RPMI8226 (cell line): ENCODE results near the gene GRP.

Source experiments
- DNase-seq: peaks from one replicate; pipeline ENCODE4 v3.0.0-alpha.2; 2015

Gene GRP

DNA sequence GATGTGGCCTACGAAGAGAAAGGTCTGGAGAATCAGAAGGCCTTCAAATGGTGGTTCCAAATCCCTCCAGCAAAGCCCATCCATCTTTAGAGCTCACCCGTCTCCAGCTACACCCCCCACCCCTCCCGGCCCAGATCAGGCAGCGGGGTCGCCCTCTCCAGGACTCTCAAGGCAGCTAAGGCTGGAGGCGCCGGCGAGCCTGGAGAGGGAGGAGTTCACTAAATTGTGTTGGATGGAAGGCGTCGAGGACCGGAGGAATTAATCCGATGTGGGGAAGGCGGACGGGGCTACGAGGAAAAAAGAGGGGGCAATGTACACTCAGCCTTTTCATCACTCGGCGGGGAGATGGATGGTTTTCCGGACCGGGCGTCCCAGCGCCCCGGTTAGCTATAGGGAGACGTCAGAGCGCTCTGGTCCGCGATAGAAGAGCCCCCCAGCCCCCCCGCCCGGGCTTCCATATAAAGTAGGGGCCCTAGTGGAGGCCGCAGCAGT is at the start of gene GRP:
TSS of gene GRP (plus strand) at position 487 of the 492 bp plus-strand sequence. CDS start 108 bp downstream, outside the sequence.
- DNase-seq = no peak

- no peak for DNase-seq
These were observed 47.2 kb upstream of the GRP start for GRCh38 chr18:59172664-59173249.

- no peak for DNase-seq
These were observed 42.5 kb upstream of the GRP start for GRCh38 chr18:59177485-59177884.

DNA sequence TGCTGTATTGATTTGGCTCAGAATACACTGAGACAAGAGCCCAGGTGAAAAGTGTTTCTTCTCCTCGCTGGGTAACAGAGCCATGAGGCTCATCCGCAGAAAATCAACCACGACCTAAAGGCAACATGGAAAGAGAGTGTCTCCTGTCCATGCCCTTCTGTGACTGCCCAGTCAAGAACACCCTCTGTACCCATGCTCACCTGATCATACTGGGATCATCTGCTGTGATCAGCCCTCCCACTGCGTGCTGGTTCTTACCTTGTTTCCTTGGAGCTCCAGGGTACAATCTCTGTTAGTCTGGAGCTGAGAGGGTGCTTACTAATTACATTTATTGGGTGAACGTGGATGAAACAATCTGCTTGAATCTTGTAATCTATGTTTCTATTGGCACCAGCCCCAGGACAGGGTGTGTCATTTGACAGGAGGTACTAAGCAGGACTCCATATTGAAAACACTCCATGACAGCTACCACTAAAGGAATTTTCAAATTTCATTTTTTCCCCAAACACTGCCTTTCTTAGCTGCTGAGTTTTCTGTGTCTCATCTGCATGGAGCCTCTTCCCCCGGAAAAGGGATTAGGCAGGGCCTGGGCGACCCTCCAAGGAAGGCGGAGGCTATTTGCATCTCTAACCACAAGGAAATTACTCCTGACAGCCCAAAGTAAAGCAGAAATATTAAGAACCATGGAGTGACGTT is 39.7 kb upstream of the GRP start:
- no peak for DNase-seq

DNA sequence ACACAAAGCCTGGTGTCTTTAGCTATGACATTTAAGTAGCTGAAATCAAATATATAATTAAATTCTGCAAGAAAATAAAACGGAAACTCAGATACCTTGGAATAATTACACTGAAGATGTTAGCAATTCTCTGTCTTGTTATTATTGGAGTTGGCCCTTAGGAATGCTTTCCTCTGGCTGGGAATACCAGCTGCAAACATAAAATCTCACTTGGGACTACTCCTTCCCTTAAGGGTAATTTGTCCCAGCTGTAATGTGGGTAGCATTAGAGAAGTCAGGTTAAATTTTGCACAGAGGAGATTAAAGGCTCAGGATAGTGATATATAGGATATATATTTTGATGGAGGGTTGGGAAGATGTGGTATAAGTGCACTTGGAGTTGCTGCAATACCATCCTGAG is 37.3 kb upstream of the GRP start:
- no peak for DNase-seq

GRCh38 chr18:59189008-59189407 is 30.9 kb upstream of the GRP start:
- no peak for DNase-seq

- no peak for DNase-seq
These were observed 30.2 kb upstream of the GRP start for GRCh38 chr18:59189746-59190145.

GRCh38 chr18:59196161-59196725 is 23.7 kb upstream of the GRP start:
- DNase-seq = no peak

- DNase-seq = no peak
These were observed 22.3 kb upstream of the GRP start for GRCh38 chr18:59197636-59198035.

- peak; percentile 65 for DNase-seq
These were observed 21.7 kb upstream of the GRP start for GRCh38 chr18:59198215-59198614.

DNA sequence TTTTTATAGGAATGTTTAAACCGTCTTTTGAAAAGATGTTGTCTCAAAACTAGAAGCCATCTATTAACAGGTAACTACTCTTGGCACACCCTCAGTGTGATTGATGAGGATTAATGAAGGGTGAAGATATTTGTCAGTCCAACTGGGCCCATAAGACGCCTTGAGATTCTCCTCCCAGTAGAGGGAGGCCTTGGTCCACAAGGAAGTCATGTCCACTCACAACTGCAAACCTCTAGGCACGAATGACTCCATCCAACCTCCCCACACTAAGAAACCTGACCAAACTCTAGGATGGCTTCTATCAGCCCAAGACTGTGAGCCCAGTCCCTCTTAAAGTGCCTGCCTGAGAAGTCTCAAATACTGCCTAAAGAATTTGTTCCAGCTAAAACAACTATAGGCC is 19.2 kb upstream of the GRP start:
- no peak for DNase-seq

DNA sequence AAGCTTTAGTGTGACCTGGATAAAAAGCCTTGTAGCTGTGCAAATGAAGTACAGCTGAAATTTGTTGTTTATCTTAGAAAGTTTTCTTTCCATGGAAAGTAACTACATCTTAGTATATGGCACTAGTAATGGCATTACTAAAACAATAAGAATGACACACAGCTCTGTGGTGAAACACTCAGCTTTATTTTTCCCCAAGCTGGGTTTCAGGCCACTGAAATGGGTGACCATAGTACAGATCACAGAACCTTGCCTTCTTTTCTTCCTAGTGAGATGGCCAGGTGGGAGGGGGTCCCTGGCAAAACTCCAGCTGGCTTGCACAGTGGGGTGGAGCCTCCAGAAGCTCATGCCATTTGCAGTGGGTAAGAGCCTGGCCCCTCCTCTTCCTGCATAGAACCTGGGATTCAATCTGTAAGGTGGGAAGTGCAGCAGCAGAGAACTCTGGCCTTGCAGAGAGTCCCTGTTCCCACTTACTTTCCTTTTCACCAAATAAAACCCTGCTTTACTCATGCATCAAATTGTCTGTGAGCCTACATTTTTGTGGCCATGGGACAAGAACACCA is 17.6 kb upstream of the GRP start:
- no peak for DNase-seq

DNA sequence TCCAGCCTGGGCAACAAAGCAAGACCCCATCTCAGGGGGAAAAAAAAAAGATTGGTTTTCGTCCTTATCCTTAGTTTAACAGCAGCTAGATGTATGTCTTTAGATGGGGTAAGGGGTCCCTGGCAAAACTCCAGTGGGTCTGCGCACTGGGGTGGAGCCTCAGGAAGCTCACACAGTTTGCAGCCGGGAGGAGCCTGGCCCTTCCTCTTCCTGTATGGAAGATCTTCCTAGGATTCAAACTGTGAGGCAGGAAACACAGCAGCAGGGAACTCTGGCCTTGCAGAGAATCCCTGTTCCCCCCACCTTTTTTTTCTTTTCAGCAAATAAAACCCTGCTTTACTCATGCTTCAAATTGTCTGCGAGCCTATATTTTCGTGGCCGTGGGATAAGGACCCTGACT is 12.5 kb upstream of the GRP start:
- DNase-seq = no peak

- no peak for DNase-seq
These were observed 11.3 kb upstream of the GRP start for GRCh38 chr18:59208602-59209125.

DNA sequence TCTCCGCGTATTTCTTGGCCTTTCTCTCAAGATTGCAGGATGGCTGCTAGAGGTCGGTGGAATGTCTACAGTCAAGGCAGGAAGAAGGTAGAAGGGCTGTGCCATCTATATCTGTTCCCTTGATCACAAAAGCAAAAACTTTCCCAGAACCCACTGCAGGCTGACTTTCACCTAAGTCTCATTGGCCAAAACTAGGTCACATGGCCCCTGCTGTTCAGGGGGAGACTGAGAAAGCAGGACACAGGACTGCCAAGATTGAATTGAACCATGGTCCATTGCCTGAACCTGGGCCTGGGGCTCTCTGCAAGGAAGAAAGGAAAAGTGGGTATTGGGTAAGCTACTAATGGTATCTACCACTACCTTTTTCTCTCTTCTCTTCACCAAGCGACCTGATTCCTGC is 9.7 kb upstream of the GRP start:
- DNase-seq = no peak

- DNase-seq = no peak
These were observed 8.3 kb upstream of the GRP start for GRCh38 chr18:59211629-59212028.

DNA sequence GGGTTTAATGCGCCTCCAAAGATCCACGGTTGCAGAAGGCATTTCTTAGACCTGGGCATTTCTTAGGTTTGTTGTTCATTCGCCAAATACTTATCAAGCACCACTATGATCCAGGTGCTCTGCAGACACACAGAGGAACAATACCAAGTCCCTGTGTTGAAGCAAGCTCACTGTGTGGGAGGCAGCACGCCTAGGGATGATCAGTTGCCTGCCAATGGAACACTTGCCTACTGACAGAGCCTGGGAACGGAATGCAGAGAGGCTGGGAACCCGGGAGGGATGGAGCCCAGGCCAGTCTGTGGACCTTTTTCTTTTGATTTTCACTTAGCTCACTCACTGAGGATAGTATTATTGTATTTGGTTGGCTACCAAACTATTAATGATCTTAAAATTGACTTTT is 1.9 kb upstream of the GRP start:
- no peak for DNase-seq

GRCh38 chr18:59220164-59220783 is 316 bp downstream of the GRP start:
- DNase-seq = no peak

DNA sequence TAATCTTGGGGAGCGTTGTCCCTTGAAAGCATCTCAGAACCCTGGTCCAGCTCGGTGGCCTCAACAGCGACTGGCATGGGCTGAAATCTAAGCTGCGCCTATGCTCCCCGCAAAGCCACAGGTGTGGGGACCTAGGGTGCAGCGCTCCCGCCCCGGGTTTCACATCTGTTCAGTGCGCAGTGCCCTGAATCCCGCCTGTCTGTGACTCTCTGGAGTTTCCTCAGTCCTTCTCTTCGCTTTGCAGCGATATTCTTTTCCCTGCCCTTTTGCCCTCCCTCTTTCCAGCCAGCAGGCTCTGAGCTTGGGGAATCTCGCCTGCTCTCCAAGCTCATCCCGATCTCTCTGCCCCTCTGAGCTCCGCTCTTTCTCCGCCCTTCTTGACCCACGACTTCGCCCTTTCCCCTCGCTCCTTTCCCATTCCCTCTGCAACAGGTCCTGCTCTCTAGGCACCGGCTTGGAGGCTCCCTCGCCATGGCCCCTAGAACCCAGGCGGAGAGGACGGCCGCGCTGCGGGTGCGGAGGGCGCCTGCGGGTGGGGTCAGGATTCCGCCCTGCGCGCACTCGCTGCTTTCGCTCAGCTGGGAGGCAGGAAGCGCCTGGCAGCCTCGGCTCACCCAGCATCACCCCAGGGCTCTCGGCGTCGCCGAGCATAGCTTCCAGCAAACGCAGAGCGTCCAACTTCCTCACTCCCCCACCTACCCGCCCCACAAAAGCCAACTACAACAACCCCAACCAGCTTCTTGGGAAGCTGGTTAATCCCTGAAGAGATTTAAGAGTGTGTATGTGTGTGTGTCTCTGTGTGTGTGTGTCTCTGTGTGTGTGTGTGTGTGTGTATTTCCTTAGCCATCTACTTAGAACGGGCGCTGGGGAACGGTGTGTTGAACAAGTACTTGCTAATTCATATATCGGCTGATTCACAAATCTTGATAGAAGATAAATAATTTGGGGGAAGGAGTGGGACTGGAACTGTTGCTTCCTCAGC is 1.1 kb downstream of the GRP start:
- DNase-seq = no peak

DNA sequence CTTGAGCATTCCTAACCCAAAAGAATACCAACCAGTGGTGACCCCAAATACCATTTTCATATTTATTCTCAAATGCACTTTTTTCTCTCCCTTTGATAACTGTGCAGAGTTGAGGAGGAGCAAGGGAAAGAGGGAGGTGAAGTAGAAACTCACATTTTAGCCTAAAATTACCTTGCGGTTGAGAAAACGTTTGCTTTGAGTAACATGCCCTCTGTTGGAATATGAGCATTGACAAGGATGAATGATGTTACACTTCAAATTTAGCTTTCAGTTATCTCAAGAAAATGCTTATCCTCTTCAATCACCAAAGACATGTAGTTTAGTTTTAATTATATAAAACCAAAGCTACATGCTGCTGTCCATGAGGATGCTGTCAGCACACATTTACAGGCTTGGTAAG is 2.4 kb downstream of the GRP start:
- no peak for DNase-seq

GRCh38 chr18:59228351-59228750 is 8.4 kb downstream of the GRP start:
- DNase-seq = no peak

- no peak for DNase-seq
These were observed 9.2 kb downstream of the GRP start for GRCh38 chr18:59229191-59229590.
